Upper lobe of left lung (tissue), 4 donors: Measurements from ENCODE around the gene WBP1.

Experiments
- CTCF ChIP-seq, 6 experiments: fragments of 450-650 bp in 4 of 6; fragments of 200-600 bp in 2 of 6; sonication (generic) in 2 of 6; IDR thresholded peaks; one replicate each; pipeline ENCODE4 v1.5.1; 2016 to 2019; ENCODE audit warnings: antibody characterized with exemption in 6 of 6
- EP300 ChIP-seq, 4 donors: sonication (generic); formaldehyde crosslinking; IDR thresholded peaks; one replicate each; pipeline ENCODE4 v1.5.1; 2017; ENCODE audit warnings: antibody characterized with exemption in 4 of 4, control low read depth in 2 of 4
- POLR2A ChIP-seq, 4 donors: fragments of 450-650 bp; IDR thresholded peaks; one replicate each; pipeline ENCODE4 v1.5.1; 2016 to 2017; ENCODE audit warnings: antibody characterized with exemption in 4 of 4, mild to moderate bottlenecking in 2 of 4
- POLR2AphosphoS5 ChIP-seq, 2 donors: sonication (generic); formaldehyde crosslinking; IDR thresholded peaks; one replicate each; pipeline ENCODE4 v1.5.1; 2017; ENCODE audit warnings: antibody characterized with exemption in 2 of 2

DNA sequence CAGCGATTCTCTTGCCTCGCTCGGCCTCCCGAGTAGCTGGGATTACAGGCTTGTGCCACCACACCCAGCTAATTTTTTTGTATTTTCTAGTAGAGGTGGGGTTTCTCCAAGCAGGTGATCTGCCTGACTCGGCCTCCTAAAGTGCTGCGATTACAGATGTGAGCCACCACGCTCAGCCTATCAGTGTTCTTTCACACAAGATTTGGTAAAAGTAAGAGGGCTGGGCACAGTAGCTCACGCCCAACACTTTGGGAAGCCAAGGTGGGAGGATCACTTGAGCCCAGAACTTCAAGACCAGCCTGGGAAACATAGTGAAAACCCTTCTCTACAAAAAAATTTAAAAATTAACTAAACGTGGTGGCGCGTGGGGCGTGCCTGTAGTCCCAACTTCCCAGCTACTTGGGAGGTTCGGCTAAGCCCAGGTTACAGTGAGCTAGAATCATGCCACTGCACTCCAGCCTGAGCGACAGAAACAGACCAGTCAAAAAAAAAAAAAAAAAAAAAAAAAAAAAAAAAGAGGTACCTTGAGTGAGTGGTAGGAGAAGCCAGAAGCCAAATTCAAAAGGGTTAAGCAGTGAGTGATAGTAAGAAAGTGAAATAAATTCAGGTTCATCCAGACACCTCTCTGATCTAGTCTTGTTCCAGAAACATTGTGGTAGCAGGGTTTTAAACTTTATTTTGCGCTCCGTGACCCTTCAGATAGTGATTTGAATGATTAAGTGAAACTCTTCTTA, 13.3 kb downstream of the WBP1 start:
- TF ChIP-seq CTCF (IDR thresholded peaks at IDR 0.05): no peak
- TF ChIP-seq POLR2A (IDR thresholded peaks at IDR 0.05): no peak
- TF ChIP-seq EP300 (IDR thresholded peaks at IDR 0.05): no peak
- TF ChIP-seq POLR2AphosphoS5 (IDR thresholded peaks at IDR 0.05): no peak
